Inflammatory macrophage (primary cell): ENCODE results near the gene PDP2.
"Not testable (repeated sequence)": the region's sequence is repeated elsewhere in the genome, so short reads cannot be mapped to it uniquely, and the experiment has no call there.

Experiments
- DNase-seq, 2 donors: peaks; one replicate each; pipeline ENCODE4 v3.0.0-alpha.2; 2020 to 2022

PDP2 gene

DNA sequence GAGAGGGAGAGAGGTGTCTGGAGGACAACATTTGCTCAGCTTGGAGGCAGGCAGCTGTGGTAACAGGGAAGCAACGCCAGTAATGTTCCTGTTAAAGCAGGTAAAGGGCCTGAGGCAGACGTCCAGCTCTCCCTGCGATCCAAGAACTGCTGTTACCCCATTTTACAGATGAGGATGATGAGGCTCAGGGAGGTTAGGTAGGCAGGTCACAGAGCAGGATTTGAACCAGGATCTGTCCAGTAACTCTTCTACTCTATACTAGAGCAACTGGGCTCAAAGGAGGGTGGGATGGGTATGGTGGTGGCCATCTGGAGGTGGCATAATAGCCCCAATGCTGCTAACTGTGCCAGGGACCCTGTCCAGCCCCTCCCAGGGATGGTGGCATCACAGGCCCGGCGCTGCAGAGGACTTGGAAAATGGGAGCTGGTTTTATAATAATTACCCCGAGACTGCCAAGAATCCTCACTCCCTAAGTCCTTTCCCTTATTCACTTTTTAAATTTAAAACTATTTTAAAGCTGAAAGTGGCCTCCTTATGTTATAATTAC is 24.1 kb upstream of the PDP2 start:
- no peak for DNase-seq

GRCh38 chr16:66856801-66857200 is 23.5 kb upstream of the PDP2 start:
- no peak for DNase-seq

GRCh38 chr16:66857437-66857836 is 22.9 kb upstream of the PDP2 start:
- no peak for DNase-seq

GRCh38 chr16:66858740-66859396 is 21.4 kb upstream of the PDP2 start:
- DNase-seq, result no peak

- no peak for DNase-seq
These were observed 20.8 kb upstream of the PDP2 start for GRCh38 chr16:66859397-66860068.

GRCh38 chr16:66862023-66862520 is 18.2 kb upstream of the PDP2 start:
- DNase-seq, result no peak

GRCh38 chr16:66863707-66864106 is 16.6 kb upstream of the PDP2 start:
- no peak for DNase-seq

DNA sequence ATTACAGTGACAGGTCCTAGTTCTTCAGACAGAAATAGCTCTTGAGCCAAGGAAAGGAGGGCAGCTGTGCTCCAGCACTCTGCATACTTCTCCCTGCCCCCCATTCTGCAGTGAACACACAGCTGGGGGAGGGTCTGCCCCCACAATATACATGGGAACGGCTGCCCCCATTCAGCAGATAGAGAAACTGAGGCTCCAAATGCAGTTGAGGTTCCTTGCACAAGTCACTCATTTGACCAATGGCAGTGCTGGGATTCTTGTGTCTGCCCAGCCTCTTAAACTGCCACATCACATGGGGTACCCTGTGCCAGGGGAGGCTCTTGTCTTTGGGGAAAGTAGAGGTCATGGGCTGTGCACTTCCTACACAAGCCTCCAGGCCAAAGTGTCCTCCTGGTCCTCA is 10.9 kb upstream of the PDP2 start:
- no peak for DNase-seq

DNA sequence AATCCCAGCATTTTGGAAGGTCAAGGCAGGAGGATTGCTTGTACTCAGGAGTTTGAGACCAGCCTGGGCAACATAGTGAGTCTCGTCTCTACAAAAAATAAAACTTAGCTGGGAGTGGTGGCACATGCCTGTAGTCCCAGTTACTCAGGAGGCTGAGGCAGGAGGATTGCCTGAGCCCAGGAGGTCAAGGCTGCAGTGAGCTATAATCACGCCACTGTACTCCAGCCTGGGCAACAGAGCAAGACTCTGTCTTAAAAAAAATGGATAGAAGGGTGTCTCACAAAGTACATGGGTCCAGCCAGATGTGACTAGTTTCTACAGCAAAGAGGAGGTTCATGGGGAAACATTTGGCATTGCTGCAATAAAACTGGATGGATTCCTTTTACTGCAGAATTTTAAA is 9.0 kb upstream of the PDP2 start:
- not testable (repeated sequence) for DNase-seq

DNA sequence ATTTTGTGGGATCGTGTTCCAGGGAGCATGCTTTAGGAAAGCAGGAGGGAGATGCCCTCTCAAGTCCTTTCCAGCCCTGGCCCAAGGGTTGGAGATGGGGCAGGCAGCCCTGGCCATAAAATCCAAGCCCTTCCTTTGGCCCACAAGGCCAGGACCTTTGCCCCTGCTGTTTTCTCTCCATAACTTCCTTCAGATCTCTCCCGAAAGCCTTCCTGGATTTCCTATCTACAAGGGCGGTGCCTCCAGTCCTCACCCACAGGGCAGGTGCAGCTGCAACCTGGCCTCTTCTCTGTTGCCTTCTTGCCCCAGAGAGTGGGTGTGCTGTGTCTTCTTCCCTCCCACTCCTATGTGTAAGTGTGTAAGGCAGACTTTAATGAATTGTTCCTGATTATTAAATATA is 8.5 kb upstream of the PDP2 start:
- no peak for DNase-seq

DNA sequence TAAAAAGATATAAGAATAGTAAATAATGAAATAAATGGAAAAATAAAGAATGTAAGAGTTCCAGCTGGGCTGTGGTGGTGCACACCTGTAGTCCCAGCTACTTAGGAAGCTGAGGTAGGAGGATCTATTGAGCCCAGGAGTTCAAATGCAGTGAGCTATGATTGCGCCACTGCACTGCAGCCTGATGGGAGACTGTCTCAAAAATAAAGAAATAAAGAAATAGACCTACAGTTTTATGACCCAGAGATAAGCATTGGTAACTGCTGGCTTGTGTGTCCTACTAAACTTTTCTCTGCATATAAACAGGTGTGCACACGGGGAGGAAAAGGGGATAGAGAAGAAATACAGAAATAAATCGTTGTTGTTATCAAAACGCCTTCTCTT is 7.8 kb upstream of the PDP2 start:
- no peak for DNase-seq

DNA sequence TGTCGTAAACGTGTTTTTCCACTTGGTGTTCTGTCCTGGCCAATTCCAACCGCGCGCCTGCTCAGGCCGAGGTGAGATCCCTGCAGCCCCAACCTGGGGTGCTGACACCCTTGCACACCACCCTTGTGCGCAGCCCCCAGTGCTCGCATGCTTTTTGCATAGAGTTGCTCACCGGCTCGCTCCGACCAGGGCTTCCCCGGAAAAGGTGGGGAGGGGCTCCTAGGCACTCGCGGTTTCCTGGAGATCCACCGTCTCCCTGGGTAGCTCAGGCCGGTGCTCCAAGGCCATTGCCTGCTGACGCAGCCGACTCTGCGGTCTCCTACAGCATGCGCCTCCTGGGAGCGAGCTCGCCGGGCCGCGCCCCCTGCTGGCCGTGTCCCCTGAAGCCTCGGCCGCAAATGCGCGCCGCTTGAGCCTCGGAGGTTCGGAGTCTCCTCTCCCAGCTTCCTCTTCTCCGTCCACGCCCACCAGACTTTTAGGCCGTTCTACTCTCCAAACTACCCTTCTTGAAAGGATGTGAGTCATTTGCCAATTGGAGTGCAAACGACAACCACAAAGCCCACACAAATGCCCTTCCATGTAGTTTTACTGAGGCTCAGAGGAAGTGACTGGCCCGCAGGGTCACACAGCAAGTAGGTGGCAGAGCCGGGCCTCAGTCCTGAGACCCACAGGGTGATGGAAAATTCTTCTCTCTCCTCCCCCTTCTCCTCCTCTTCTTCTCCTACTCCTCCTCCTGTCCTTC is 7.2 kb upstream of the PDP2 start:
- DNase-seq, result peak; percentile 100

- DNase-seq, result no peak
These were observed 6.6 kb upstream of the PDP2 start for GRCh38 chr16:66873685-66874055.

DNA sequence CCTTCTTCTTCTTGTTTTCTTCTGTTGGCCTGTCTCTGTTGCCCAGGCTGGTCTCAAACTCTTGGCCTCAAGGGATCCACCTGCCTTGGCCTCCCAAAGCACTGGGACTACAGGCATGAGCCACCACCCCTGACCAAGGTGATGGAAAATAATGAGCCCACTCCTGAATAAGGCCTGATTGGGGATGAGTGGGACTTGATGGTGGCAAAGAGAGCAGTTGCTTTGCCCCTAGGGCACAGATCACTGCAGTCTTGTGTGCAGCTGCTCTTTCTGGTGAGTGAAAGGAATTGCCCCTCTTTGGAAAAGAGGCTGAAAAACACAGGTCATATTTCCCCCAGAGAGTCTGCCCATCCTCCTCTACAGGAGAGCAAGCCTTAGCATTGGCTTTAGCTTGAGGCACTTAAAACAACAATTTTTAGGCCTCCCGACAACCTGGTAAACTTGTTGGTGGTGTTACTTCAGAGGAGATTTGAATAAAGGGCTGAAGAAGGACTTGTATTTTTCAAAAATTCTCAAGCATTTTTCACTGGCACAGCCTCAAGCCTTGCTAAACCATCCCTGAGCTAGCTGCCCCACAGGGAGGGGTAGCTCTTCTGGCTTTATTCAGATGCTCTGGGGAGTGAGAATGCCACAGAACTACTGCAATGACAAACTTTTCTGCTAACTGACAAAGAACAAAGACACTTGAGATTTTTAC is 6.1 kb upstream of the PDP2 start:
- DNase-seq, result no peak

- DNase-seq, result peak; percentile 76 to 83
These were observed 2.2 kb upstream of the PDP2 start for GRCh38 chr16:66878067-66878466.

- peak in 1 of 2 donors; percentile 21 for DNase-seq
These were observed 701 bp downstream of the PDP2 start for GRCh38 chr16:66881014-66881417.

DNA sequence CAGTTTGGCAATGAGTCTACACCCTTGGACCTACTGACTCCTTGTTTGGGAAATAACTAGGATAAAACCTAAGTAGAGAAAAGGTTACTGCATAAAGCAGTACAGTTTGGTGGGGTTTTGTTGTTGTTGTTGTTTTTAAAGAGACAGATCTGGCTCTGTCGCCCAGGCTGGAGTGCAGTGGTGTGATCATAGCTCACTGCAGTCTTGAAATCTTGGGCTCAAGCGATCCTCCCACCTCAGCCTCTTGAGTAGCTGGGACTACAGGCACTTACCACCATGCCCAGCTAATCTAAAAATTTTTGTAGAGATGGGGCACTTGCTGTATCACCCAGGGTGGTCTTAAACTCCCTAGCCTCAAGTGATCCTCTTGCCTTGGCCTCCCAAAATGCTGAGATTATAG is 1.2 kb downstream of the PDP2 start:
- no peak for DNase-seq

DNA sequence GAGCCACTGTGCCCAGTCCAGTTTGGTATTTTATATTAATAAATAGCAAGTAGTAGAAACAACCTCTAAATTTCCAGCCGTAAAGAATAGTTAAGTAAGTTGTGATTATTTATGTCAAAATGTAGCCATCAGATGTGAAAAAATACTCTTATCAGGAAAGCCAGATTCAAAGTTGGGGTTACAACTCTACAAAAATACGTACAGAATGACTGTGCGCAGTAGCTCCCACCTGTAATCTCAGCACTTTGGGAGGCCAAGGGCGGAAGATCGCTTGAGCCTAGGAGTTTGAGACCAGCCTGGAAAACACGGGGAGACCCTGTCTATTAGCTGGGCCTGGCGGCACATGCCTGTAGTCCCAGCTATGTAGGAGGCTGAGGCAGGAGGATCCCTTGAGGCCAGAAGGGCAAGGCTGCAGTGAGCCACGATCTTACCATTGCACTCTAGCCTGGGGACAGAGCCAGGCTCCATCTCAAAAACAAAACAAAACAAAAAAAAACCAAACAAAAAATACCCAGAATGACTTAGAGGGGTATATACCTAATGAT is 1.7 kb downstream of the PDP2 start:
- DNase-seq, result no peak

DNA sequence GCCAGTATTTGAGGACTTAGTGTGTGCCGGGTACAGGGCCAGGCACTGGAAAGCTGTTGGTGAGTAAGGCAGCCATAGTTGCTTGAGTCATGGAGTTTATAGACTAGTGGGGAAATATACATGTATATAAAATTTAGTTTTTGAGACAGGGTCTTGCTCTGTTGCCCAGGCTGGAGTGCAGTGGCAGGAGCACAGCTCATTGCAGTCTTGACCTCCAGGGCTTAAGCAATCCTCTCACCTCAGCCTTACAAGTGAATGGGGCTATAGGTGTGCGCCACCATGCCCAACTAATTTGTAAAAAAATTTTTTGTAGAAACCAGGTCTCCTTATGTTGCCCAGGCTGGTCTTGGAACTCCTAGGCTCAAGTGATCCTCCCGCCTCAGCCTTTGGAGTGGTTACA is 2.4 kb downstream of the PDP2 start:
- no peak for DNase-seq

DNA sequence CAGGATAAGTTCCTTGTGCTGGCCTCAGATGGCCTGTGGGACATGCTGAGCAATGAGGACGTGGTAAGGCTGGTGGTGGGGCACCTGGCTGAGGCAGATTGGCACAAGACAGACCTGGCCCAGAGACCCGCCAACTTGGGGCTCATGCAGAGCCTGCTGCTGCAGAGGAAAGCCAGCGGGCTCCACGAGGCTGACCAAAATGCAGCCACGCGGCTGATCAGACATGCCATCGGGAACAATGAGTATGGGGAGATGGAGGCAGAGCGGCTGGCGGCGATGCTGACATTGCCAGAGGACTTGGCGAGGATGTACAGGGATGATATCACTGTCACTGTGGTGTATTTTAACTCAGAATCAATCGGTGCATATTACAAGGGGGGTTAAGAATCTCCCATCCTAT is 5.2 kb downstream of the PDP2 start:
- DNase-seq, result no peak

GRCh38 chr16:66886321-66886720 is 6.0 kb downstream of the PDP2 start:
- no peak for DNase-seq

DNA sequence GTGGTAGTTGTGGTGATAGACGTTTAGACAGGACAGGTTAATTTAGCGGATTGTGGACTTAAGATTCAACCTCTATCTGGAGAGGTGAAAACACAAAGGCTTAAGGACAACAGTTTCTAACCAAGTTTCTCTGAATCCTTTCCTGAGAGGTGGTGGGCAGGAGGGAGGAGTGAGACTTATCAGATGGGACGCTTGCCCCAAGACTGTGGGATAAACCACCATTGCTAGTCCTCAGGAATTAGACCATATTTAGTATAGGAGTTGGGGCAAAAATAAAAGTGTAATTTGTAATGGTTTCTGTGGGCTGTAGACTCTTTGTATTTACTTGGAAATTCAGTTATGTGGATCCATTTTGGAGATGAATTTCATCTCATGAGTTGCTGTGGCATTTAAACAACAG is 6.6 kb downstream of the PDP2 start:
- DNase-seq, result no peak
